SK-N-SH (cell line): ENCODE data around the gene RTF2.

Experiments
- EP300 ChIP-seq, 2 experiments: IDR thresholded peaks; 2 replicates each; pipeline versions ENCODE4 v1.4.0 to v1.6.1; 2012; ENCODE audit warnings: borderline replicate concordance in 1 of 2, low read depth in 1 of 2, low read length in 1 of 2
- GABPA ChIP-seq: IDR thresholded peaks from 2 replicates; pipeline ENCODE4 v1.4.0; 2012; ENCODE audit warnings: low read depth, mild to moderate bottlenecking
- RCOR1 ChIP-seq: fragments of 150-350 bp; IDR thresholded peaks from 2 replicates; pipeline ENCODE4 v1.6.1; 2017; ENCODE audit warnings: antibody characterized with exemption, low read length
- SMC3 ChIP-seq: IDR thresholded peaks from 2 replicates; pipeline ENCODE4 v1.6.1; 2012; ENCODE audit warnings: low read depth, low read length, improper control_type of control experiment
- TAF1 ChIP-seq: IDR thresholded peaks from 2 replicates; pipeline ENCODE4 v1.6.1; 2012; ENCODE audit warnings: low read depth, mild to moderate bottlenecking, low read length, moderate library complexity, borderline replicate concordance
- TF ChIP-seq, protein P1 (sequence below): fragments of 200-600 bp; sonication (generic); IDR thresholded peaks from 2 replicates; pipeline ENCODE4 v1.6.1; 2017; ENCODE audit warnings: antibody characterized with exemption, mild to moderate bottlenecking, moderate library complexity
- TF ChIP-seq, protein P2 (sequence below): IDR thresholded peaks from 2 replicates; pipeline ENCODE4 v1.4.0; 2012; ENCODE audit warnings: low read depth, borderline replicate concordance
- TF ChIP-seq, protein P3 (sequence below): fragments of 150-350 bp; IDR thresholded peaks from 2 replicates; pipeline ENCODE4 v1.6.1; 2017; ENCODE audit warnings: antibody characterized with exemption, low read length, low read depth, borderline replicate concordance

DNA sequence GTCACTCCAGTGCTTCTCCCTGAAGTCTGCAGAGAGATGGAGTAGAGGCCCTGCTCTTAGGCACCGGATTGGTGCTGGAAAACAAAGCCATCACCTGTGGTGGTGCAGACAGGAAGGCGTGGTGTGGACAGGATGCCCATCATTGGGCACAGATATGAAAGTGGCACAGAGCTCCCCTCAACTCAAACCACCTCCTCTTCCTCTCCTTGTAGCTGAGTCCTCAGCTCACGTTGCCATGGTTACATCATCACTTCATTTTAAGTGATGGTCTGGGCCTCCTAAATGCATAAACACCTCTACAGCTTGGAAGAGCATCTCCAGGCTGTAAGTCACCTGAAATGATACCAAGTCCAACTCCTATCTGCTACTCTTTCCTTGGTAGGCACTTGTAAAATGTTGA is 8.0 kb upstream of the RTF2 start:
- TF ChIP-seq, protein P1, sequence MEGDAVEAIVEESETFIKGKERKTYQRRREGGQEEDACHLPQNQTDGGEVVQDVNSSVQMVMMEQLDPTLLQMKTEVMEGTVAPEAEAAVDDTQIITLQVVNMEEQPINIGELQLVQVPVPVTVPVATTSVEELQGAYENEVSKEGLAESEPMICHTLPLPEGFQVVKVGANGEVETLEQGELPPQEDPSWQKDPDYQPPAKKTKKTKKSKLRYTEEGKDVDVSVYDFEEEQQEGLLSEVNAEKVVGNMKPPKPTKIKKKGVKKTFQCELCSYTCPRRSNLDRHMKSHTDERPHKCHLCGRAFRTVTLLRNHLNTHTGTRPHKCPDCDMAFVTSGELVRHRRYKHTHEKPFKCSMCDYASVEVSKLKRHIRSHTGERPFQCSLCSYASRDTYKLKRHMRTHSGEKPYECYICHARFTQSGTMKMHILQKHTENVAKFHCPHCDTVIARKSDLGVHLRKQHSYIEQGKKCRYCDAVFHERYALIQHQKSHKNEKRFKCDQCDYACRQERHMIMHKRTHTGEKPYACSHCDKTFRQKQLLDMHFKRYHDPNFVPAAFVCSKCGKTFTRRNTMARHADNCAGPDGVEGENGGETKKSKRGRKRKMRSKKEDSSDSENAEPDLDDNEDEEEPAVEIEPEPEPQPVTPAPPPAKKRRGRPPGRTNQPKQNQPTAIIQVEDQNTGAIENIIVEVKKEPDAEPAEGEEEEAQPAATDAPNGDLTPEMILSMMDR, result no peak
- TF ChIP-seq GABPA (no peak), RCOR1 (no peak), SMC3 (no peak), TAF1 (no peak), EP300 (IDR thresholded peaks at IDR 0.05; ENCODE audit: borderline replicate concordance in 1 of 2, low read depth in 1 of 2, low read length in 1 of 2) (no peak)
- TF ChIP-seq, protein P2, sequence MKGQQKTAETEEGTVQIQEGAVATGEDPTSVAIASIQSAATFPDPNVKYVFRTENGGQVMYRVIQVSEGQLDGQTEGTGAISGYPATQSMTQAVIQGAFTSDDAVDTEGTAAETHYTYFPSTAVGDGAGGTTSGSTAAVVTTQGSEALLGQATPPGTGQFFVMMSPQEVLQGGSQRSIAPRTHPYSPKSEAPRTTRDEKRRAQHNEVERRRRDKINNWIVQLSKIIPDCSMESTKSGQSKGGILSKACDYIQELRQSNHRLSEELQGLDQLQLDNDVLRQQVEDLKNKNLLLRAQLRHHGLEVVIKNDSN, result no peak
- TF ChIP-seq, protein P3, sequence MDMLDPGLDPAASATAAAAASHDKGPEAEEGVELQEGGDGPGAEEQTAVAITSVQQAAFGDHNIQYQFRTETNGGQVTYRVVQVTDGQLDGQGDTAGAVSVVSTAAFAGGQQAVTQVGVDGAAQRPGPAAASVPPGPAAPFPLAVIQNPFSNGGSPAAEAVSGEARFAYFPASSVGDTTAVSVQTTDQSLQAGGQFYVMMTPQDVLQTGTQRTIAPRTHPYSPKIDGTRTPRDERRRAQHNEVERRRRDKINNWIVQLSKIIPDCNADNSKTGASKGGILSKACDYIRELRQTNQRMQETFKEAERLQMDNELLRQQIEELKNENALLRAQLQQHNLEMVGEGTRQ, result no peak
